Ascending aorta (tissue), 2 donors: ENCODE measurements around the gene RASL11B. TPM values are rescaled to one million over a fixed set of nuclear protein-coding genes. Genes with fewer than 3 reads are reported as not detected.

Experiments used
- DNase-seq, 2 donors: peaks; one replicate each; pipeline ENCODE4 v3.0.0-alpha.2; 2019; ENCODE audit warnings: low spot score in 2 of 2
- H3K27ac ChIP-seq, 2 donors: fragments of 200-600 bp; sonication (generic); one replicate each; pipeline ENCODE4 v1.5.1; 2016 to 2017; ENCODE audit warnings: mild to moderate bottlenecking in 1 of 2
- H3K27me3 ChIP-seq: fragments of 200-600 bp; sonication (generic); one replicate; pipeline ENCODE4 v1.5.1; 2017
- H3K36me3 ChIP-seq, 2 donors: fragments of 200-600 bp; sonication (generic); one replicate each; pipeline ENCODE4 v1.5.1; 2016
- H3K4me1 ChIP-seq, 2 donors: fragments of 200-600 bp; sonication (generic); one replicate each; pipeline ENCODE4 v1.5.1; 2016 to 2017; ENCODE audit warnings: mild to moderate bottlenecking in 1 of 2
- H3K4me3 ChIP-seq, 2 donors: fragments of 200-600 bp; sonication (generic); one replicate each; pipeline ENCODE4 v1.5.1; 2016 to 2017; ENCODE audit warnings: mild to moderate bottlenecking in 1 of 2
- H3K9me3 ChIP-seq, 2 donors: fragments of 200-600 bp; sonication (generic); one replicate each; pipeline ENCODE4 v1.5.1; 2016
- CTCF ChIP-seq, 3 experiments: fragments of 200-600 bp in 2 of 3; fragments of 450-650 bp in 1 of 3; sonication (generic) in 2 of 3; IDR thresholded peaks; one replicate each; pipeline ENCODE4 v1.5.1; 2016 to 2019; ENCODE audit warnings: antibody characterized with exemption in 3 of 3, mild to moderate bottlenecking in 1 of 3, moderate library complexity in 1 of 3
- intact Hi-C: fragments of 100-400 bp; cut with DNase I; formaldehyde crosslinking; loops from one replicate; pipeline ENCODE4 v1.15.1; 2023
- total RNA-seq: library from RNA; depleted of rRNA; stranded (reverse); fragments of >200 nt; gene quantifications from one replicate; pipeline ENCODE4 v1.1.0, GENCODE V29; 2016

Gene RASL11B
- total RNA-seq, 1 donor from 2014 or later = not detected

- Histone ChIP-seq H3K4me3 (no peak overlapping the region), H3K27me3 (no peaks in the 10 kb centered on the region), H3K36me3 (peaks cover 0 to 8% of the 10 kb centered on the region in 2 donors), H3K4me1 (peaks cover 0 to 31% of the 10 kb centered on the region in 2 donors), H3K9me3 (no peaks in the 10 kb centered on the region), H3K27ac (peak overlapping the region; percentile 67 to 79)
- intact Hi-C loops = loop anchor here (5.0 to 10.0 kb wide), 3 partner anchors 114 to 833 kb away; partner anchors contain the start of genes SGCB and USP46
- no peak for TF ChIP-seq CTCF (IDR thresholded peaks at IDR 0.05)
- DNase-seq = no peak
Observed at GRCh38 chr4:52868133-52868532, 6.0 kb downstream of the RASL11B start.

GRCh38 chr4:52869196-52869595, 7.1 kb downstream of the RASL11B start:
- H3K36me3 ChIP-seq = peaks cover 0 to 8% of the 10 kb centered on the region in 2 donors
- H3K4me1 ChIP-seq = peaks cover 0 to 30% of the 10 kb centered on the region in 2 donors
- H3K9me3 ChIP-seq = no peaks in the 10 kb centered on the region
- no peaks in the 10 kb centered on the region for H3K27me3 ChIP-seq
- peak overlapping the region; percentile 67 to 79 for H3K27ac ChIP-seq
- DNase-seq = peak; percentile 30 to 75
- TF ChIP-seq CTCF (IDR thresholded peaks at IDR 0.05) = no peak
- H3K4me3 ChIP-seq = peak overlapping the region in 1 of 2 donors; percentile 45
- intact Hi-C loops = loop anchor here (5.0 to 10.0 kb wide), 3 partner anchors 113 to 834 kb away; partner anchors contain the start of genes SGCB and USP46

GRCh38 chr4:52869656-52870055, 7.5 kb downstream of the RASL11B start:
- TF ChIP-seq CTCF (IDR thresholded peaks at IDR 0.05) = no peak
- DNase-seq = no peak
- Histone ChIP-seq H3K27ac (peak overlapping the region; percentile 67 to 79), H3K36me3 (peaks cover 0 to 8% of the 10 kb centered on the region in 2 donors), H3K27me3 (no peaks in the 10 kb centered on the region), H3K4me3 (peak overlapping the region in 1 of 2 donors; percentile 45), H3K4me1 (peaks cover 0 to 27% of the 10 kb centered on the region in 2 donors), H3K9me3 (no peaks in the 10 kb centered on the region)
- intact Hi-C loops = loop anchor here (5.0 to 10.0 kb wide), 3 partner anchors 113 to 835 kb away; partner anchors contain the start of genes SGCB and USP46

- no peak for TF ChIP-seq CTCF (IDR thresholded peaks at IDR 0.05)
- no peak for DNase-seq
- Histone ChIP-seq H3K4me3 (no peak overlapping the region), H3K27me3 (no peaks in the 10 kb centered on the region), H3K36me3 (peaks cover 0 to 8% of the 10 kb centered on the region in 2 donors), H3K27ac (peak overlapping the region; percentile 67 to 79), H3K4me1 (peaks cover 0 to 25% of the 10 kb centered on the region in 2 donors), H3K9me3 (no peaks in the 10 kb centered on the region)
- intact Hi-C loops = no loop called here
Observed at GRCh38 chr4:52870225-52870624, 8.1 kb downstream of the RASL11B start.

- H3K4me3 ChIP-seq = no peak overlapping the region
- H3K4me1 ChIP-seq = peaks cover 0 to 18% of the 10 kb centered on the region in 2 donors
- H3K9me3 ChIP-seq = no peaks in the 10 kb centered on the region
- no peaks in the 10 kb centered on the region for H3K36me3 ChIP-seq
- no peak overlapping the region for H3K27ac ChIP-seq
- H3K27me3 ChIP-seq = no peaks in the 10 kb centered on the region
- intact Hi-C loops = no loop called here
- no peak for DNase-seq
- no peak for TF ChIP-seq CTCF (IDR thresholded peaks at IDR 0.05)
Observed at GRCh38 chr4:52873191-52873590, 11.1 kb downstream of the RASL11B start.
